ENCODE data around the gene EGFL8. TPM values are rescaled to one million over a fixed set of nuclear protein-coding genes. Genes with fewer than 3 reads are reported as not detected.
A peak's percentile ranks its signal among the peaks of the same experiment; 100 is the strongest.

Gene EGFL8
- total and polyA plus RNA-seq, 2 experiments from 2014 or later = 2.2 to 3.8 TPM

DNA sequence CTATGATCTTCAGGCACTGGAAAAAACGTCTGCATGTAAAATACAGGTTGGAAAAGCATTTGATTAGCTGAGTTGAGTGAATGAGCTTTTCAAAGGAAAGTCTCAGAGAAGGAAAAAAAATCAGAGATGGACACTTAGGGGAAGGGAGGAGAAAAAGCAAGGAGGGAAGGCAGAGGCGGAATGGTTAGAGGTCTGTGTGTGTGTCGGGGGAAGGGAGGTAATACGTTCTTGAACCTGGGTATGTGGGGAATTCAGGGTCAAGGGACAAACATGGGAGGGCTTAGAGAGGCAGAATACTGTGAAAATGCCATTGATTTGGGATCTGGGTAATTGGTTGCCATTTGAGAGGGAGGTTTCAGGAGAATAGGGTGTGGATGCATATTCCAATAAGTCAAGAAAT is 17.7 kb upstream of the EGFL8 start:
- in situ Hi-C loops (cut with MboI) = no loop called here
- no peak for TF ChIP-seq EZH2 (IDR thresholded peaks at IDR 0.05; ENCODE audit: insufficient read depth, poor library complexity, severe bottlenecking)
- no peak for TF ChIP-seq EZH2phosphoT487 (IDR thresholded peaks at IDR 0.05; ENCODE audit: insufficient read depth, low read depth)
- H3K9me2 ChIP-seq (ENCODE audit: insufficient read depth) = no peaks in the 10 kb centered on the region
- peaks cover 4% of the 10 kb centered on the region; the same call in 1 of the 2 replicates for H3K36me3 ChIP-seq (ENCODE audit: low read depth)
- 0 out of 2 replicates have a peak overlapping the region, but pooled peaks have one; percentile 28 for H2AFZ ChIP-seq
- H3K9me3 ChIP-seq (ENCODE audit: low read depth) = no peaks in the 10 kb centered on the region
- H3K79me2 ChIP-seq (ENCODE audit: insufficient read depth) = no peaks in the 10 kb centered on the region
- H3K4me3 ChIP-seq = no peak overlapping the region
- H3K9ac ChIP-seq = no peak overlapping the region
- no peak overlapping the region for H3K27ac ChIP-seq
- no peaks in the 10 kb centered on the region for H3K27me3 ChIP-seq (replicated peaks; ENCODE audit: insufficient read depth)
- 69 to 73% methylated on average over 4 of the region's 4 CpGs for WGBS, 2 experiments (ENCODE audit: low coverage in 1 of 2, low lambda C conversion rate in 2 of 2, missing lambda C conversion rate in 2 of 2)
- H4K20me1 ChIP-seq (ENCODE audit: insufficient read depth) = no peaks in the 10 kb centered on the region
- H3K4me2 ChIP-seq (ENCODE audit: unreplicated experiment) = no peak overlapping the region
- no peaks in the 10 kb centered on the region for H3F3A ChIP-seq (ENCODE audit: insufficient read depth)
- no peaks in the 10 kb centered on the region for H3K4me1 ChIP-seq (ENCODE audit: insufficient read depth)
- no peak for DNase-seq

GRCh38 chr6:32147401-32148132 is 16.8 kb upstream of the EGFL8 start:
- Histone ChIP-seq H3K9ac (no peak overlapping the region), H3K4me3 (no peak overlapping the region), H3K36me3 (ENCODE audit: low read depth) (peaks cover 4% of the 10 kb centered on the region; the same call in 1 of the 2 replicates), H3K27ac (no peak overlapping the region), H3K9me2 (ENCODE audit: insufficient read depth) (no peaks in the 10 kb centered on the region), H2AFZ (no peak overlapping the region), H3K79me2 (ENCODE audit: insufficient read depth) (peaks cover 4% of the 10 kb centered on the region; the same call in 1 of the 2 replicates), H3K9me3 (ENCODE audit: low read depth) (no peaks in the 10 kb centered on the region), H3F3A (ENCODE audit: insufficient read depth) (0 out of 2 replicates have a peak, but pooled peaks cover 1% of the 10 kb centered on the region), H3K27me3 (replicated peaks; ENCODE audit: insufficient read depth) (no peaks in the 10 kb centered on the region), H3K4me1 (ENCODE audit: insufficient read depth) (peaks cover 7% of the 10 kb centered on the region), H3K4me2 (ENCODE audit: unreplicated experiment) (no peak overlapping the region), H4K20me1 (ENCODE audit: insufficient read depth) (no peaks in the 10 kb centered on the region)
- 95 to 97% methylated on average over 4 of the region's 4 CpGs for WGBS, 2 experiments (ENCODE audit: low coverage in 1 of 2, low lambda C conversion rate in 2 of 2, missing lambda C conversion rate in 2 of 2)
- DNase-seq = no peak
- in situ Hi-C loops (cut with MboI) = no loop called here
- no peak for TF ChIP-seq EZH2phosphoT487 (IDR thresholded peaks at IDR 0.05; ENCODE audit: insufficient read depth, low read depth)
- TF ChIP-seq EZH2 (IDR thresholded peaks at IDR 0.05; ENCODE audit: insufficient read depth, poor library complexity, severe bottlenecking) = no peak

DNA sequence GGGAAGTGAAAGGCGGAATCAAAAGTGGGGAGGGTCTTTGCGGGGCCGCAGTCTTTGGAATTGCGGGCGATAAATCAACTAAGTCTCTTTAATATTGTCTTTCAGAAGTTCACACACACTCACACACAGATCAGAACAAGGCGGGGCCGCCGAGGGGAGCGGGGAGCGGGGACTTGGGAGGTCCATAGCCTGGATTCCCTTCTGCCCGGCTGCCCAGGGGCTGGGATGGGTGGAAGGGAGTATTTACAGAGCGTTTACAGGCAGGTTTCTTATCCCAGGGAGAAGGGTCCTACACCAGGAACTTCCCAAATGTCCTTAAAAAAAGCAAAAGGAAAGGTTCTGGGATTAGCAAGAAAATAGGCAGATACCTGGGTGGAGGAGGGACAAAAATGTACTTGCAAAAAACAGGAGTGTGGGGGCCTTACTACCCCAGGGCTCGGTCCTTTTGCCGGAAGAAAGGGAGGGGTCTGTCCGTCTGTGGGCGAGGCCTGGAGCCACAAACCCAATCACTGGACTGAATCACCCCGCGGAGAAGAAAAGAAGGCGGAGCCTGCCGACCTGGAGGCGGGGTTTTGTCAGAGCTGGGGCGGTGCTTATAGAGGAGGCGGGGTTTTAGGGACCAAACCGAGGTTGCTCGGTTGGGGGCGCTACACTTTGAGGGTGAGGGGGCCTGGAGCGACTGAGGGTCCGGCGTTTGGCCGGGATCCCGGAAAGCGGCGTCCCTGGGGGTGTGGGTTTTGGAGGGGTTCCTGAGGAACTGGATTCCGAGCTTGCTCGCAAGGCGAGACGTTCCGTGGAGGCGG is 15.9 kb upstream of the EGFL8 start:
- H3K4me2 ChIP-seq (ENCODE audit: unreplicated experiment) = no peak overlapping the region
- H3K9me2 ChIP-seq (ENCODE audit: insufficient read depth) = no peaks in the 10 kb centered on the region
- in situ Hi-C loops (cut with MboI) = no loop called here
- no peak overlapping the region for H2AFZ ChIP-seq
- no peak overlapping the region for H3K9ac ChIP-seq
- DNase-seq = peak; percentile 27
- TF ChIP-seq EZH2phosphoT487 (IDR thresholded peaks at IDR 0.05; ENCODE audit: insufficient read depth, low read depth) = no peak
- TF ChIP-seq EZH2 (IDR thresholded peaks at IDR 0.05; ENCODE audit: insufficient read depth, poor library complexity, severe bottlenecking) = no peak
- H3F3A ChIP-seq (ENCODE audit: insufficient read depth) = peaks cover 9% of the 10 kb centered on the region; the same call in 1 of the 2 replicates
- WGBS, 2 experiments (ENCODE audit: low coverage in 1 of 2, low lambda C conversion rate in 2 of 2, missing lambda C conversion rate in 2 of 2) = 71 to 77% methylated on average over 39 of the region's 39 CpGs
- no peaks in the 10 kb centered on the region for H4K20me1 ChIP-seq (ENCODE audit: insufficient read depth)
- H3K4me3 ChIP-seq = no peak overlapping the region
- peaks cover 4% of the 10 kb centered on the region; the same call in 1 of the 2 replicates for H3K36me3 ChIP-seq (ENCODE audit: low read depth)
- H3K27me3 ChIP-seq (replicated peaks; ENCODE audit: insufficient read depth) = no peaks in the 10 kb centered on the region
- H3K79me2 ChIP-seq (ENCODE audit: insufficient read depth) = peaks cover 4% of the 10 kb centered on the region; the same call in 1 of the 2 replicates
- no peak overlapping the region for H3K27ac ChIP-seq
- peaks cover 14% of the 10 kb centered on the region for H3K4me1 ChIP-seq (ENCODE audit: insufficient read depth)
- H3K9me3 ChIP-seq (ENCODE audit: low read depth) = no peaks in the 10 kb centered on the region

- H3F3A ChIP-seq (ENCODE audit: insufficient read depth) = peaks cover 9% of the 10 kb centered on the region; the same call in 1 of the 2 replicates
- no peaks in the 10 kb centered on the region for H3K27me3 ChIP-seq (replicated peaks; ENCODE audit: insufficient read depth)
- no peaks in the 10 kb centered on the region for H3K9me2 ChIP-seq (ENCODE audit: insufficient read depth)
- no peak for TF ChIP-seq EZH2phosphoT487 (IDR thresholded peaks at IDR 0.05; ENCODE audit: insufficient read depth, low read depth)
- TF ChIP-seq EZH2 (IDR thresholded peaks at IDR 0.05; ENCODE audit: insufficient read depth, poor library complexity, severe bottlenecking) = no peak
- peaks cover 4% of the 10 kb centered on the region; the same call in 1 of the 2 replicates for H3K79me2 ChIP-seq (ENCODE audit: insufficient read depth)
- H4K20me1 ChIP-seq (ENCODE audit: insufficient read depth) = no peaks in the 10 kb centered on the region
- H3K4me3 ChIP-seq = no peak overlapping the region
- in situ Hi-C loops (cut with MboI) = no loop called here
- H3K9ac ChIP-seq = no peak overlapping the region
- no peak for DNase-seq
- H3K27ac ChIP-seq = no peak overlapping the region
- H2AFZ ChIP-seq = no peak overlapping the region
- H3K4me1 ChIP-seq (ENCODE audit: insufficient read depth) = peaks cover 14% of the 10 kb centered on the region
- WGBS, 2 experiments (ENCODE audit: low coverage in 1 of 2, low lambda C conversion rate in 2 of 2, missing lambda C conversion rate in 2 of 2) = 93 to 95% methylated on average over 23 to 47 of the region's 47 CpGs
- H3K36me3 ChIP-seq (ENCODE audit: low read depth) = peaks cover 4% of the 10 kb centered on the region; the same call in 1 of the 2 replicates
- H3K4me2 ChIP-seq (ENCODE audit: unreplicated experiment) = no peak overlapping the region
- no peaks in the 10 kb centered on the region for H3K9me3 ChIP-seq (ENCODE audit: low read depth)
Observed at GRCh38 chr6:32149092-32149755, 15.2 kb upstream of the EGFL8 start.
